Cardiac muscle cell (in vitro differentiated cells and primary cell): ENCODE measurements around the gene FAM221B. TPM values are rescaled to one million over a fixed set of nuclear protein-coding genes. Genes with fewer than 3 reads are reported as not detected.
A peak's percentile ranks its signal among the peaks of the same experiment; 100 is the strongest.

ENCODE experiments used
- DNase-seq, 2 donors: peaks; one replicate each; pipeline versions ENCODE4 v3.0.0 to v3.0.0-alpha.2; 2010 to 2017; ENCODE audit warnings: low read depth in 1 of 2, low spot score in 1 of 2
- H3K27ac ChIP-seq: fragments of 200-600 bp; sonication (generic); 2 replicates; pipeline ENCODE4 v1.5.1; 2016
- H3K27me3 ChIP-seq: fragments of 200-600 bp; sonication (generic); 2 replicates; pipeline ENCODE4 v1.6.0; 2016; ENCODE audit warnings: control low read depth
- H3K36me3 ChIP-seq: fragments of 200-600 bp; sonication (generic); 2 replicates; pipeline ENCODE4 v1.5.1; 2016; ENCODE audit warnings: control low read depth
- H3K4me1 ChIP-seq: fragments of 200-600 bp; sonication (generic); 2 replicates; pipeline ENCODE4 v1.8.1; 2017; ENCODE audit warnings: low read depth, mild to moderate bottlenecking, mixed run types
- H3K4me3 ChIP-seq: fragments of 200-600 bp; sonication (generic); 2 replicates; pipeline ENCODE4 v1.5.1; 2016; ENCODE audit warnings: mild to moderate bottlenecking
- H3K9me3 ChIP-seq: fragments of 200-600 bp; sonication (generic); 2 replicates; pipeline ENCODE4 v1.5.1; 2017; ENCODE audit warnings: low read depth, mild to moderate bottlenecking, control low read depth
- CTCF ChIP-seq: IDR thresholded peaks from 2 replicates; pipeline ENCODE4 v1.5.1; 2012; ENCODE audit warnings: low read depth, mild to moderate bottlenecking, low read length
- polyA plus RNA-seq: library from polyadenylated mRNA; unstranded; fragments of >200 nt; fragmentation: Nextera tagmentation; extraction: Ambion mirVana; gene quantifications from 2 replicates; pipeline ENCODE4 v1.2.1, GENCODE V29; 2016
- total RNA-seq: library from RNA; depleted of rRNA; stranded (reverse); fragments of >200 nt; gene quantifications from 2 replicates; pipeline ENCODE4 v1.2.3, GENCODE V29; 2016

Gene FAM221B
- total and polyA plus RNA-seq, 2 experiments from 2014 or later = 0.66 TPM; not detected in 1

DNA sequence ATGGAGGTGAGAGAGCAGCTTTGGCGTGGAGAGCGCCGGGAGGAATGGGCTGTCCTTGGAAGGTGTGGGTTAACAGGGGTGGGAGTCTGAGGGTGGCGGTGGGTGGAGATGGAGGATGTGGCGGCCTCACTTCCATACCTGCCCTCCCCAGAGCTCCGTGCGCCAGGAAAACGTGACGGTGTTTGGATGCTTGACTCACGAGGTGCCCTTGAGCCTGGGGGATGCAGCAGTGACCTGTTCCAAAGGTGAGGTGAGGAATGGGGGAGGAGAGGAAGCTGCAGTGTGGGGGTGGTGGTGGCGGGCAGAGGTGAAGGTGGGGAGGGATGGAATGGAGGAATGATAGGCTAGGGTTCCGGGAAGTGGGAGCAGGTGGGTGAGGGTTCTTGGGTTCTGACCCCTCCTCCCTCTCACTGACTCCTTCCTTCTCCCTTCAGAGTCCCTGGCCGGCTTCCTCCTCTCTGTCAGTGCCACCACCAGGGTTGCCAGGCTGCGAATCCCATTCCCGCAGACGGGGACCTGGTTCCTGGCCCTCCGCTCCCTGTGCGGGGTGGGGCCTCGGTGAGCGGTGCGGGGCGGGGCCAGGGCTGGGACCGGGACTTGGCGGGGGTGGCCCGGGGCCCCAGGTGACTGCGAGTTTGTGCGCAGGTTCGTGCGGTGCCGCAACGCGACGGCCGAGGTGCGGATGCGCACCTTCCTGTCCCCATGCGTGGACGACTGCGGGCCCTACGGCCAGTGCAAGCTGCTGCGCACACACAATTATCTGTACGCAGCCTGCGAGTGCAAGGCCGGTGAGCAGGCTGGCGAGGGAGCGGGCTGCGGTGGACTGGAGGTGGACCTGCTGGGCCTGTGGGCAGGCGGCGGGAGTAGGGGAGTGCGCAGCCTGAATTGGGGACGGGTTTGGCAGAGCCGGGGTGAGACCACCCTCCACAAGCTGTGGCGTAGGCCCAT is 17.6 kb upstream of the FAM221B start:
- H3K9me3 ChIP-seq = no peaks in the 10 kb centered on the region
- H3K4me1 ChIP-seq = peaks cover 8% of the 10 kb centered on the region
- peaks cover 5% of the 10 kb centered on the region for H3K36me3 ChIP-seq
- no peak for DNase-seq
- no peak overlapping the region for H3K27ac ChIP-seq
- H3K4me3 ChIP-seq = no peak overlapping the region
- peaks cover 19% of the 10 kb centered on the region for H3K27me3 ChIP-seq
- no peak for TF ChIP-seq CTCF

DNA sequence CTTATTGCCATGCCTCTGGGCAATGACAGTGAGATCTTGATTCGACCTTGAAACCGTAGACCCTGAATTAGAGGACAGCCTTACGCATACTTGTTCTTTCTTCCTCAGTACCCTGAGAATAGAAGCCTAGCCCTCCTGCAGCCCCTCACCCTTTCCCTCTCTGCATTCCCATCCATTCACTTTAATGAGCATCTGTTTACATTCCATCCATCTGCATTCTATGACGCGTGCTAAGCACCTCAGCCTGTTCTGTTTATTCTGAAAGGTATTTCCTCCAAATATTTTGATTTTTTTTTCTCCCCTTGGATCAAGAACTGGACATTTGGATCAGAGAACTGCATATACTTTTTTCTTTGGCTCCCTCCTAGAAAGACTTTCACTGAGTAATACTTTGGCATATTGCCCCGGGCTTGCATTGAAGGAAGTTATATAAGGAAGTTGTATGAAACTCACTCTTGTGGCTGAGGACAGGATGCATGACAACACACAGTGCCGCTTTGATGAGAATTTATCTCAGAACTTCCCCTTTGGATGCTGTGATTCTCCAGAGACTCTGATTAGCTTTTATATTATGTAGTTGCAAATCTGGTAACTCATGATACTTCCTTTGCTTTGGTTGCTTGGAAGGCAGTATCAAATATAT is 16.2 kb upstream of the FAM221B start:
- peaks cover 8% of the 10 kb centered on the region for H3K4me1 ChIP-seq
- peak in 1 of 2 donors; percentile 94 for DNase-seq
- H3K36me3 ChIP-seq = peaks cover 5% of the 10 kb centered on the region
- H3K4me3 ChIP-seq = no peak overlapping the region
- no peak for TF ChIP-seq CTCF
- no peaks in the 10 kb centered on the region for H3K9me3 ChIP-seq
- H3K27me3 ChIP-seq = peaks cover 19% of the 10 kb centered on the region
- no peak overlapping the region for H3K27ac ChIP-seq

GRCh38 chr9:35842795-35843194 is 14.3 kb upstream of the FAM221B start:
- Histone ChIP-seq H3K36me3 (peaks cover 5% of the 10 kb centered on the region), H3K27me3 (peaks cover 19% of the 10 kb centered on the region), H3K4me1 (peaks cover 1% of the 10 kb centered on the region), H3K4me3 (no peak overlapping the region), H3K27ac (no peak overlapping the region), H3K9me3 (no peaks in the 10 kb centered on the region)
- no peak for TF ChIP-seq CTCF
- DNase-seq = no peak

- DNase-seq = no peak
- Histone ChIP-seq H3K4me3 (no peak overlapping the region), H3K36me3 (peaks cover 2% of the 10 kb centered on the region), H3K27me3 (peaks cover 19% of the 10 kb centered on the region), H3K4me1 (no peaks in the 10 kb centered on the region), H3K9me3 (no peaks in the 10 kb centered on the region), H3K27ac (no peak overlapping the region)
- no peak for TF ChIP-seq CTCF
These were observed 13.7 kb upstream of the FAM221B start for GRCh38 chr9:35842020-35842745.

- Histone ChIP-seq H3K4me3 (no peak overlapping the region), H3K36me3 (no peaks in the 10 kb centered on the region), H3K27me3 (peaks cover 16% of the 10 kb centered on the region), H3K27ac (no peak overlapping the region), H3K9me3 (no peaks in the 10 kb centered on the region), H3K4me1 (no peaks in the 10 kb centered on the region)
- DNase-seq = no peak
- TF ChIP-seq CTCF = no peak
These were observed 13.0 kb upstream of the FAM221B start for GRCh38 chr9:35841645-35841900.
